ENCODE data around the gene RBM15B.
"Not testable (repeated sequence)": the region's sequence is repeated elsewhere in the genome, so short reads cannot be mapped to it uniquely, and the experiment has no call there.

RBM15B gene

DNA sequence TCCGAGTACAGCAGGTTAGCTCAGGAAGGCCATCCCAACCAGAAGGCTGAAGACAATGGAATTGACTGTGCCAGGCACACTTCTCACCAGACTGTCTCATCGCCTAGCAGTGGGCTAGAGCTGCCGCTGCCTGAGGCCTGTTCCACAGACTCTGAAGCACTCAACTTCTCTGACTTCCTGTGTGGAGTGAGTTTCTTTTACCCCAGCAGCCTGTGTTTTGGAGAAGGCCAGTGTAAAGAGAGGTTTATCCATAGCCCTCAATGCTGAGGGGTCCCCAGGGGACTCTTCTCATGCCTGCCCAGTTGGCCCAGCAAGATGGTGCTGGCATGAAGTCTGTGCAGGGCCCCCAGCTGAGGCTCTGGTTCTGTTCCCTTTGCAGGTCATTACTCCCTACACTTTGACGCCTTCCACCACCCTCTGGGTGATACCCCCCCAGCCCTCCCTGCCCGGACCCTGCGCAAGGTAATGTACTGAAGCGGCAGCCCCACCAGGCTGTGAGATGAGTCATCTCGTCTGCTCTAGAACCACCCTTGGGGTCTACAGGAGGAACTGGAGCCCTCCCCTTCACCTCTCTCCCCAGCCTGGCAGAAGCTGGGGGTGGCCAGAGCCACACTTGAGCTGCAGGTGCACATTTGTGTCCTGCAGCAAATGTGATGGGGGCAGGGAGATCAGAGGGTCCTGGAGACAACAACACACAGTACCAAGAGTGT, 11.2 kb upstream of the RBM15B start:
- DNase-seq = no peak

DNA sequence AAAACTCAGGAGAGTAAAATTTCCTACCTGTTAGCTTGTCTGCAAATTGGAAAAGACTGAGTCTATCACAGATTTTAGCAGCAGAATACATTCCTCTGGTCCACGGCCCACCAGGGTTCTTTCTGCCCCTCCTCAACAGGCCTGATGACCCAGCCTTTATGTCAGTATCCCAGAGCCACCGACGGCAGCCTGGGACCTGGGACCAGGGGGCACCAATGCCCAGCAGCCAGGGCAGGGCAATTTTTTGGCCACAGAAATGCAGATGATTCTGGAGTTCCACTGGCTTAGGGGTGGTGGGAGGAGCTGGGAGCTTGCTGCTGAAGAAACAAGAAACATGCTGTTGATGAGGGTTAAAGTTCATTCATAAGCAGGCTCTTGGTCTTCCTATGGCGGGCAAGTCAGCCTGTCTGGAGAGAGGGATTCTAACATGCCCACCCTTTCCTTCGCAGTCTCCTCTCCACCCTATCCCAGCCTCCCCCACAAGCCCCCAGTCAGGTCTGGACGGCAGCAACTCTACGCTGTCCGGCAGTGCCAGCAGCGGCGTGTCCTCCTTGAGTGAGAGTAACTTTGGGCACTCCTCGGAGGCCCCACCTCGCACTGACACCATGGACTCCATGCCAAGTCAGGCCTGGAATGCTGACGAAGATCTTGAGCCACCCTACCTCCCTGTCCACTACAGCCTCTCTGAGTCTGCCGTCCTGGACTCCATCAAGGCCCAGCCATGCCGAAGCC, 10.3 kb upstream of the RBM15B start:
- DNase-seq = no peak

DNA sequence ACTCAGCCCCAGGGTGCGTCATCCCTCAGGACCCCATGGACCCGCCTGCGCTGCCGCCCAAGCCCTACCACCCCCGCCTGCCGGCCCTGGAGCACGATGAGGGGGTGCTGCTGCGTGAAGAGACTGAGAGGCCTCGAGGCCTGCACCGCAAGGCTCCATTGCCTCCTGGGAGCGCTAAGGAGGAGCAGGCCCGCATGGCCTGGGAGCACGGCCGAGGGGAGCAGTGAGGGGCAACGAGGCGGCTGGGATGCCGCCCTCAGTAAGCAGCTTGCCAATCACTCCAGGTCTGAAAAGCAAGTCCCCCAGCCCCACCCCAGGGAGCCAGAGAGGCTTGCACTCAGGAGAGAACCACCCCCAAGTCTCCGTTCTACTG, 9.8 kb upstream of the RBM15B start:
- no peak for DNase-seq

DNA sequence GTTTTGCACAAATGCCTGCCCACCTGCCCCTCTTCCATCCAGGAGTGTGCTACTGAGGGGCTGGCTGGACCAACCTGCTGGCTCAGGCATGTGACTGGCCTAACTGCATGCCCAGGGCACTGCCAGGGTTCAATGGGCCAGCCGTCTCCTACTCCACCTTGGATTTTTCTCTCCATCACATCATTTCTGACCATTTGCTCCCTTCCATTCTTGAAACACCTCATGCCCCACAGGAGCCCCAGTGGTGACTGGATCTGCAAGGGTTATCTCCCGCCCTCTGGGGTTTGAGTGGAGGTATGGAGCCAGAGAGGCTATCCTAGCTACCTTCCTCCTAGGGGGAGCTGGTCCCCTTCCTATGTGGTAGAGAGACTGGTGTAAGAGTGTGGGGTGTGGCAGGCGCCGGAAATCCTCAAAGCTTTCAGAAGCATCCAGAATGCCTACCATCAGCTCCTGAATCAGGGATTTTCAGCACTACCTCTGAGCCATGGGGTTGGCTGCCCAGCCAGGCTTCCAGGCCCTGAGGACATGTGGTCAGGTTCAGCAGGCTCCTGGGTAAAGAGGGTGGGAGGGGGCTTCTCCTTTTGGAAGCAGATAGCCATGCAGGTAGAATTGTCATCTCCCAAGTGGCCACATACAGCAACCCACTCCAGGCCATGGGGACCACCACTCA, 8.9 kb upstream of the RBM15B start:
- DNase-seq = no peak

DNA sequence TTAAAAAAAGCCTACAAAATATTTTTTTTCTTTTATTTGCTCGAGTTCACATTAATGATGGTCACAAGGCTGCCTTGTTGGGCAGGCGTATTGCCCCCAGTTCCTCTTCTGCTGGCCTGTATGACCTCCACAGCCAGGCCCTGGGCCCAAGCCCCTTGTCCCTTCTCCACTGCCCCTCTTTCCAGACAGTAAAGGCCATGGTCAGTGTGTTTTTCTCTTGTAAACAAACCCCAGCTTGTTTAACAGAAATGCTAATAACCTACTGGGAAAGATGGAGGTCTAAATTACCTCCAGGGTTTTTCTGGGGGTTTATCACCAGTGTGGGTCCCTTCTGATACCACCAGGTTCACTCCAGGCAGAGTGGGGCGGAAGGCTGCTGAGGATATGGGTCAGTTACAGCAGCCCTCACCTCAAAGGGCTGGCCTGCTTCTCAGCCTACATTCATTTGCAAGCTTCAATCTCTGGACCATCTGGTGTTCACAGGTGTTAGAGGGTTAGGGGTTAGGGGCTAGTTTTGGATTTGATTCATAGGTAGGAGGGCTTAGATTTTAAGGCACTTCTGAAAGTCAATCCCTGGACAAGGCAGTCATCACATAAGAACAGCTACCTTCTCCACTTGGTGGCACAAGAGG, 8.0 kb upstream of the RBM15B start:
- no peak for DNase-seq

DNA sequence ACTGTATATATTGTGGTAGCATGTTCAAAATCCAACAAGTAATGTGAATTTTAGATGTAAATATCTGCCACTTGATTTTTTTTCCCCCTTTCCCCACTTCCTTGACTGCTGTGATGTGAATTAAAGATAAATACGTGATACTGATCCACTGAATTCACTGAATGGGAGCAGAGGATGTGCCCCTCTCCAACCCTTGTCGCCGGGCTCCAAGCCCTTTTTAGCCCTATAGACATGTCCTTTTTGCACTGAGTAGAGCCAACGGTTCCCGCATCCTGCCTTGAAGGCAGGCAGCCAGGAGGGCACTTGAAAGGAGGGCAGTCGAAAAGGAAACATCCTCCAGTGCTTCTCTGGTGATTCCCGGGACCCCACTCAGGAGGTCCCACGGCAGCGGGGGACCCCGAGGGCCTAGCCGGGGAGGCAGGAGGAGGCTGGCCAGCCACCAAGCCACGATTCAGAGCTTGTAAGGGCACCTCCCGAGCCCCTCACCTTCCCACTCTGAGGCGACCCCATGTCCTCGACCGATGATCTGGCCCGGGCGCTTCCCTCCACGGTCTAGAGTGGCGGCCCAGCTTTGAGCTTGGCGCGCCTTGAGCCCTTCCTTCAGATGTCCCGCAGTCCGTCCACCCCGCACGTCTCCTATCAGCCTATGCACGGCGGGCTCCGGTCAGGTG, 6.9 kb upstream of the RBM15B start:
- DNase-seq = peak in 3 of 5 experiments; percentile 13 to 43 (median 14)

DNA sequence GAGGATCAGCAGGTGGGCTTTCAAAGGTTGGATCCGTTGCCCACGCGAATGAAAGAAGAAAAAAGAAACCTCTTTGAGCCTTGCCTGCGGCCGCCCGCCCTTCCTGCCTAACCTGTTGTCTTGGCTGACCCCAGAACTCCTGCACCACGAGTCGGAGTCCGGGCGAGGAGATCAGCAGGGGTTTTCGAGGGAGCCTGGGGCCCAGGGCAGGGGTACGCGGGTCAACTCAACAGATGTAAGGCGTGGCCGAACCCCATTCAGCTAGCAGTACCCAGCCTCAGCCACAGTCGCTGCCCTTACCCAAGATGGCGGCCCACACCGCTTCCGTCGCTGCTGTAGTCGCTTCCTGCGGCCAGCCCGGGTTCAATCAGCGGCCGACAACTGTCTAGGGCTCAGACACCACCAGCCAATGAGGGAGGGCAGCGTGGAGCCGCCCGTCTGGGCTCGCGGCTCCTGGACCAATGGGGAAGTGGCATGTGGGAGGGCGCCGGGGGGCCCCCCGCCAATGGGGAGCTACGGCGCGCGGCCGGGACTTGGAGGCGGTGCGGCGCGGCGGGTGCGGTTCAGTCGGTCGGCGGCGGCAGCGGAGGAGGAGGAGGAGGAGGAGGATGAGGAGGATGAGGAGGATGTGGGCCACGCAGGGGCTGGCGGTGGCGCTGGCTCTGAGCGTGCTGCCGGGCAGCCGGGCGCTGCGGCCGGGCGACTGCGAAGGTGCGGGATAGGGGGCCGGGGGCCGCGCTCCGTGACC, 6.2 kb upstream of the RBM15B start, which contains the start of gene MANF:
Gene MANF, plus strand, starts transcription at position 566 of the 748 bp plus-strand sequence. Its CDS starts 52 bp downstream, at position 618.
- peak; percentile 94 to 99 (median 97) for DNase-seq

DNA sequence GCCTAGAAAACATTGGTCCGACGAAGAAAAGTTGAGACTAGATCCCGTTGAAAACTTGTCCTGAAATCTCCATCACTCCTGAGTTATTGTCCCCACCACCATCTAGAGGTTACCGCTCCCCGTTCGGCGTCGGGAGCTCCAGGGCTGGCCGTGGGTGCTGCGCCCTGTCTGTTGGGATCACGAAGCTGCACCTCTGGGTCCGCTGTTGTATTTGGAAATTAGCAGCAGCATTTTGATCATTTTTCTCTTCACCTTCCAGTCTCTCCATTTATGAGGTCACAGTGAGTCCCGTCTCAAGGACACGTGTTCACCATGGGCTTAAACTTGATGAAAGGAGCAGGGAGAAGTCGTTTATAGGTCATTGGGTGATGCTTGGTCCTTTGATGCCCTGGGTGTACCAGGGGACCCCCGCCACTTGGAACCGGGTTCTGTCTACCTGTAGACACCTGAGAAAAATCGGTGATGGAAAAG, 5.4 kb upstream of the RBM15B start:
- peak in 1 of 5 experiments; percentile 25 for DNase-seq

DNA sequence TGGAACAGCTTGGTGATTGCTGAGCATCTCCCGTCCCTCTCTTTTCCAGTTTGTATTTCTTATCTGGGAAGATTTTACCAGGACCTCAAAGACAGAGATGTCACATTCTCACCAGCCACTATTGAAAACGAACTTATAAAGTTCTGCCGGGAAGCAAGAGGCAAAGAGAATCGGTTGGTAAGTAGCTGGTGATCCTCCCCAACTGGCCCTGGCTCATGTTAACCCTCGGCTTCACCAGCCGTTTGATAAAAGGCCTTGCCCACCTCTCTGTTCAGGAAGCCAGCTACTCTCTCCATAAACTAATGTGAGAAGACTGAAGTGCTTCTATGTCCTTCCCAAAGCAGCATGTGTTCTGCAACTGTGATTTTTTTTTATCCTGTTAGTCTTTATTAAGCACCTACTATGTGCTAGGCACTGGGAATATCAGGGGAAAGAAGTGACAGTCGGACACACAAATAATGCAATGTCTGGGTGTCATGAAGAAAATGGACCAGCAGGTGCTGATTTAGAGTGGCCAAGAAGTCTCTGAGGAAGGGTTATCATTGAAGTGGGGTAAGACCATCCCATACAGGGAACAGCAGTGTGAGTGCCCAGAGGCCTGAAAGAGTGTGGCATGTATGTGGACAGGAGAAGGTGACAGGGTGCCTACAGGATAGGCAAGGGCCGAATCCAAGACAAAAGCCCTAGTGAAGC, 4.8 kb upstream of the RBM15B start:
- no peak for DNase-seq

DNA sequence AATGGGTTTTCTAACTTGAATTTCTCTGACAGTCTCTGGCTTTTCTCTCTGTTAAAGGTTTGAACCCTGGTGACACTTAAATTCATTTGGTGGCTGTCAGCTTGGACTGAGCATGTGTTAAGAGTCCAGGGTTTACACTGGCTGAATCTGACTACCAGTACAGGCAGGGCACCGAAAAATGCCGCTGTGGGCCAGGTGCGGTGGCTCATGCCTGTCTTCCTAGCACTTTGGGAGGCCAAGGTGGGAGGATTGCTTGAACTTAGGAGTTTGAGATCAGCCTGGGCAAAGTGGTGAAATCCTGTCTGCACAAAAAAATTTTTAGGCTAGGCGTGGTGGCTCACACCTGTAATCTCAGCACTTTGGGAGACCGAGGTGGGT, 4.2 kb upstream of the RBM15B start:
- DNase-seq = no peak

DNA sequence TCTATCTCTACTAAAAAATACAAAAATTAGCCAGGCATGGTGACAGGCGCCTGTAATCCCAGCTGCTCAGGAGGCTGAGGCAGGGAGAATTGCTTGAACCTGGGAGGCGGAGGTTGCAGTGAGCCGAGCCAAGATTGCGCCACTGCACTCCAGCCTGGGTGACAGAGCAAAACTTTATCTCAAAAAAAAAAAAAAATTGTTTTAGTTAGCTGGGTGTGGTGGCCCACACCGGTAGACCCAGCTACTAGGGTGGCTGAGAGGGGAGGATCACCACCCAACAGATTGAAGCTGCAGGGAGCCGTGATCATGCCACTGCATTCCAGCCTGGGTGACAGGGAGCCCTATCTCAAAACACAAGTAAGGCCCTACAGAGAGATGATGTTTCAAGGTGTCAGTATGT, 3.8 kb upstream of the RBM15B start:
- DNase-seq = not testable (repeated sequence)

DNA sequence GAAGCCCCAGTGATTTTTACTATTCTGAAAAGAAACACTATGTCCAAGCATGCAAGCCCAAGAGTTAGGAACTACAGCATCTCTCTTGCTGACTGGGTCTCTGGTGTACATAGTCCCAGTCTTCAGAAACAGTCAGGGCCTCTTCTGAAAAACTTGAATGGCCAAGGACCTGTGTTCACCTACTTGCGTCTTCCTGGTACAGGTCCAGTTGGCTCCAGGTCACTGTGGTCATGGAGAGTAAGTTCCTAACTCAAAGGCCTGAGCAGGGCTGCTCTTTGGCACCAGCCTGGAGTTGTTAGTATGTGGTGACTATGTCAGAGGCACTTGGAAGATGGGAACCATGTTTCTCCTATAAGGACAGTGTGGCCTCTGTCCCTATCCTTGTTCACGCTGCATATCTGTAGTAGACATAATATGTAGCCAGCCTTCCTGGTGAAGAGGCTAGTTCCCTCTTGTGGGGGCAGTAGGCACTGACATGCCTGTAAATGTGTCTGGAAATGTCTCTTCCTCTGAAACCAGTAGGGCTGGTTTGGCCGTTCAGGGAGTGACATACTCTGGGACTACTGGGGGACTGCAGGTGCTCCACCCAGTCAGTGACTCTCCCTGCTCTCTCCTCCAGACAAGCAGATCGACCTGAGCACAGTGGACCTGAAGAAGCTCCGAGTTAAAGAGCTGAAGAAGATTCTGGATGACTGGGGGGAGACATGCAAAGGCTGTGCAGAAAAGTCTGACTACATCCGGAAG, 2.6 kb upstream of the RBM15B start:
- DNase-seq = no peak

DNA sequence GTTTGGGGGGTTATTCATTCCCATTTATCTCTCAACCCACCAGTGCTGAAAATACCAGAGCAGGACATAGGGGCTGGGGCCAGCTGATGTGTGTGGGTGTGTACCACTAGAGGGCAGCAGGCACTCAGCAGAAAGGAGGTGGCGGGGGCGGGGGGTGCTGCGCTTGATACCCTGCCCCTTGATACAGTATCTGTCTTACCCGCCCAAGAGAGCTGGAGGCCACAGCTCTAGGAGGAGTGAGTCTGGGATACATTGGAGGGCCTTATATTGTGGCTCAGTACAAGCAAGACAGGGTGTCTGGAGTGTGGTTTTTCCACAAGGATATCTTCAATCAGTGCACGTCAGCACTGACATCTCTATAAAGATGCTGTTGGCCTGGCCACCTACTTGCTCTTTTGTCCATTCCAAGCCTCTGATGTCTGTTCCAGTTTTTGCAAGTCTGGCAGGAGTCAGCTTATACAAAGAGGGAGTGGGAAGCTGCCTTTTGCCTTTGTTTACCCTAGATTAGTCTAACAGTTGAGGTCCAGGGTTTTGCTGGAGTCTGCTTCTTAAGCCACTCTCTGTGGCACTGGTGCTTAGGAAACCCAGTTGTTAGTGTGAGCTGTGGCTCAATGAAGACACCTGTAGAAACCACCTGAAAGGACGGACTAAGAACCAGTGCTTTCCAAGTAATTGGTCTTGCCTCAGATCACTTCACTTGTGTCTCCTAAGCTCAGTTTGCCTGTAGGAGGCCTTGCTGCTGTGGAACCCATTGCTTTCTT, 1.5 kb upstream of the RBM15B start:
- DNase-seq = peak in 4 of 5 experiments; percentile 31 to 73 (median 44)

DNA sequence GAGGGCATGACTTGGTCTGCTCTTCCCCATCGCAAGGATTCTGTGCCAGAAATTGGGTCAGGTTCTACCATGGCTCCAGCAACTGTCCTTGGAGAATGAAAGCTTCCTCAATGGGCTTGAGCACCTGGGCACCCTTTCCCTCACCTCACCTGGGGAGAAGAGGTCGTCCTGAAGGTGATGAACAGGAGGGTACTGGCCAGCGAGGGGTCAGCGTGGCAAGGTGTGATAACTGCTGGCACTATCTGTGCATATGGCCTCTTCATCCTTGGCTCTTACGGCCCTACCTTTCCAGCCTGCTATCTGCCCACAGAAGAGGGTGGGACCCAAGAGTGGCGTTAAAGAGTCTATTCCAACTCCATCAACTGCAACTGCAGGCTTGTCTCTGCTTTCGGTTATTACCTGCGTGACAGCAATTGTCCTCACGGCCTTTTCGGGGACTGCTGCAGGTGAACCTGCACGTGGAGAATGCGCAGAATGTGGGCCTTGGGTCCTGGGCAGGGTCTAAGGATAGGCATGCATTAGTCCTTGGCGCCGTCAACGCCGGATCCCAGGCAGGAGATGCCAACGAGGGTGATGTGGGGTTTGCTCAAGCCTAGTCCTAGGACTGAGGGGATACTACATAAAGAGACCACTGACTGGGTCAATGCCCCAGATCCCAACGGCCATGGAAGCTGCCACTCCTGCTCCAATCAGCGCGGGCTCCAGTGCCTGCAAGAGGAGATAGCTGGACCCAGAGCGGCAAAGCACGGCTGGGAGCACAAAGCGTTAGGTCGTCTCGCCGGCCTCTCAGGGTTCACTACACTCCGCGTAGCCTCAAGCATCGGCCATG, 625 bp upstream of the RBM15B start:
- no peak for DNase-seq

DNA sequence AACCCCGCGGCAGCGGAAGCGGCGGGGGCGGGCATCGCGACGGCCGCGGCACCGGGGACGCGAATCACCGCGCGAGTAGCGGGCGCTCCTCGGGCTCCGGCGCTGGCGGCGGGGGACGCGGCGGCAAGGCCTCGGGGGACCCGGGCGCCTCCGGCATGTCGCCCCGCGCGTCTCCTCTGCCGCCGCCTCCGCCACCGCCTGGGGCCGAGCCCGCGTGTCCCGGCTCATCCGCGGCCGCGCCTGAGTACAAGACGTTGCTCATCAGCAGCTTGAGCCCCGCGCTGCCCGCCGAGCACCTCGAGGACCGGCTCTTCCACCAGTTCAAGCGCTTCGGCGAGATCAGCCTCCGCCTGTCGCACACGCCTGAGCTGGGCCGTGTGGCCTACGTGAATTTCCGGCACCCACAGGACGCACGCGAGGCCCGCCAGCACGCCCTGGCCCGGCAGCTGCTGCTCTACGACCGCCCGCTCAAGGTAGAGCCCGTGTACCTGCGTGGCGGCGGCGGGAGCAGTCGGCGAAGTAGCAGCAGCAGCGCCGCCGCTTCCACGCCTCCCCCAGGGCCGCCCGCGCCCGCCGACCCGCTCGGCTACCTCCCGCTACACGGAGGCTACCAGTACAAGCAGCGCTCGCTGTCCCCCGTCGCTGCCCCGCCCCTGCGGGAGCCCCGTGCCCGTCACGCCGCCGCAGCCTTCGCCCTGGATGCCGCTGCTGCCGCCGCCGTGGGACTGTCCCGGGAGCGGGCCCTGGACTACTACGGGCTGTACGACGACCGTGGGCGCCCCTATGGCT, 675 bp downstream of the RBM15B start:
- peak; percentile 17 to 80 (median 44) for DNase-seq

DNA sequence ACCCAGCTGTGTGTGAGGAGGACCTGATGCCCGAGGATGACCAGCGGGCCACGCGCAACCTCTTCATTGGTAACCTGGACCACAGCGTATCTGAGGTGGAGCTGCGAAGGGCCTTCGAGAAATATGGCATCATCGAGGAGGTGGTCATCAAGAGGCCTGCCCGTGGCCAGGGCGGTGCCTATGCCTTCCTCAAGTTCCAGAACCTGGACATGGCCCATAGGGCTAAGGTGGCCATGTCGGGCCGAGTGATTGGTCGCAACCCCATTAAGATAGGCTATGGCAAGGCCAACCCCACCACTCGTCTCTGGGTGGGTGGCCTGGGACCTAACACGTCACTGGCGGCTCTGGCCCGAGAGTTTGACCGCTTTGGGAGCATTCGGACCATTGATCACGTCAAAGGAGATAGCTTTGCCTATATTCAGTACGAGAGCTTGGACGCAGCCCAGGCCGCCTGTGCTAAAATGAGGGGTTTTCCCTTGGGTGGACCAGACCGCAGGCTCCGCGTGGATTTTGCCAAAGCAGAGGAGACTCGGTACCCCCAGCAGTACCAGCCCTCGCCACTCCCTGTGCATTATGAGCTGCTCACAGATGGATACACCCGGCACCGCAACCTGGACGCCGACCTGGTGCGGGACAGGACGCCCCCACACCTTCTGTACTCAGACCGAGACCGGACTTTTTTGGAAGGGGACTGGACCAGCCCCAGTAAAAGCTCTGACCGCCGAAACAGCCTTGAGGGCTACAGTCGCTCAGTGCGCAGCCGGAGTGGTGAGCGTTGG, 1.5 kb downstream of the RBM15B start:
- DNase-seq = no peak

DNA sequence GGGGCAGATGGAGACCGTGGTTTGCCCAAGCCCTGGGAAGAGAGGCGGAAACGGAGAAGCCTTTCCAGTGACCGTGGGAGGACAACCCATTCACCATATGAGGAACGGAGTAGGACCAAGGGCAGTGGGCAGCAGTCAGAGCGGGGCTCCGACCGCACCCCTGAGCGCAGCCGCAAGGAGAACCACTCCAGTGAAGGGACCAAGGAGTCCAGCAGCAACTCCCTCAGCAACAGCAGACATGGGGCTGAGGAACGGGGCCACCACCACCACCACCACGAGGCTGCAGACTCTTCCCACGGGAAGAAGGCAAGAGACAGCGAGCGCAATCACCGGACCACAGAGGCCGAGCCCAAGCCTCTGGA, 2.0 kb downstream of the RBM15B start:
- no peak for DNase-seq
